ENCODE results near the gene SAXO1.

SAXO1 gene

GRCh38 chr9:18969128-18969527 is 63.9 kb downstream of the SAXO1 start:
- Histone ChIP-seq H3K4me1 (ENCODE audit: insufficient read depth, poor library complexity, severe bottlenecking) (no peaks in the 10 kb centered on the region), H3K27me3 (ENCODE audit: insufficient read depth, poor library complexity, severe bottlenecking) (no peaks in the 10 kb centered on the region), H3K27ac (ENCODE audit: poor library complexity, severe bottlenecking) (no peak overlapping the region), H3K4me3 (ENCODE audit: severe bottlenecking) (no peak overlapping the region), H3K36me3 (ENCODE audit: low read depth) (no peaks in the 10 kb centered on the region), H3K9me3 (ENCODE audit: severe bottlenecking) (no peaks in the 10 kb centered on the region)
- no peak for ATAC-seq (ENCODE audit: low read depth)
- TF ChIP-seq CTCF (IDR thresholded peaks at IDR 0.05; ENCODE audit: poor library complexity, severe bottlenecking) = no peak
- DNase-seq (ENCODE audit: low spot score) = no peak

- Histone ChIP-seq H3K9me3 (ENCODE audit: severe bottlenecking) (no peaks in the 10 kb centered on the region), H3K4me3 (ENCODE audit: severe bottlenecking) (no peak overlapping the region), H3K27ac (ENCODE audit: poor library complexity, severe bottlenecking) (no peak overlapping the region), H3K4me1 (ENCODE audit: insufficient read depth, poor library complexity, severe bottlenecking) (no peaks in the 10 kb centered on the region), H3K36me3 (ENCODE audit: low read depth) (no peaks in the 10 kb centered on the region), H3K27me3 (ENCODE audit: insufficient read depth, poor library complexity, severe bottlenecking) (no peaks in the 10 kb centered on the region)
- TF ChIP-seq CTCF (IDR thresholded peaks at IDR 0.05; ENCODE audit: poor library complexity, severe bottlenecking) = no peak
- DNase-seq (ENCODE audit: low spot score) = no peak
- no peak for ATAC-seq (ENCODE audit: low read depth)
Measured at GRCh38 chr9:18955626-18956025, 77.4 kb downstream of the SAXO1 start.

GRCh38 chr9:18951936-18952335 is 81.1 kb downstream of the SAXO1 start:
- DNase-seq (ENCODE audit: low spot score) (no peak), ATAC-seq (ENCODE audit: low read depth) (no peak)
- no peaks in the 10 kb centered on the region for H3K36me3 ChIP-seq (ENCODE audit: low read depth)
- H3K4me1 ChIP-seq (ENCODE audit: insufficient read depth, poor library complexity, severe bottlenecking) = no peaks in the 10 kb centered on the region
- H3K9me3 ChIP-seq (ENCODE audit: severe bottlenecking) = no peaks in the 10 kb centered on the region
- no peak overlapping the region for H3K4me3 ChIP-seq (ENCODE audit: severe bottlenecking)
- TF ChIP-seq CTCF (IDR thresholded peaks at IDR 0.05; ENCODE audit: poor library complexity, severe bottlenecking) = no peak
- no peak overlapping the region for H3K27ac ChIP-seq (ENCODE audit: poor library complexity, severe bottlenecking)
- no peaks in the 10 kb centered on the region for H3K27me3 ChIP-seq (ENCODE audit: insufficient read depth, poor library complexity, severe bottlenecking)

- ATAC-seq (ENCODE audit: low read depth) (no peak), DNase-seq (ENCODE audit: low spot score) (no peak)
- Histone ChIP-seq H3K4me1 (ENCODE audit: insufficient read depth, poor library complexity, severe bottlenecking) (no peaks in the 10 kb centered on the region), H3K27me3 (ENCODE audit: insufficient read depth, poor library complexity, severe bottlenecking) (no peaks in the 10 kb centered on the region), H3K9me3 (ENCODE audit: severe bottlenecking) (no peaks in the 10 kb centered on the region), H3K36me3 (ENCODE audit: low read depth) (no peaks in the 10 kb centered on the region), H3K27ac (ENCODE audit: poor library complexity, severe bottlenecking) (no peak overlapping the region), H3K4me3 (ENCODE audit: severe bottlenecking) (no peak overlapping the region)
- no peak for TF ChIP-seq CTCF (IDR thresholded peaks at IDR 0.05; ENCODE audit: poor library complexity, severe bottlenecking)
Measured at GRCh38 chr9:18947892-18948339, 85.1 kb downstream of the SAXO1 start.

- no peak for TF ChIP-seq CTCF (IDR thresholded peaks at IDR 0.05; ENCODE audit: poor library complexity, severe bottlenecking)
- DNase-seq (ENCODE audit: low spot score) (no peak), ATAC-seq (ENCODE audit: low read depth) (no peak)
- Histone ChIP-seq H3K27ac (ENCODE audit: poor library complexity, severe bottlenecking) (no peak overlapping the region), H3K36me3 (ENCODE audit: low read depth) (no peaks in the 10 kb centered on the region), H3K4me3 (ENCODE audit: severe bottlenecking) (no peak overlapping the region), H3K4me1 (ENCODE audit: insufficient read depth, poor library complexity, severe bottlenecking) (no peaks in the 10 kb centered on the region), H3K9me3 (ENCODE audit: severe bottlenecking) (no peaks in the 10 kb centered on the region), H3K27me3 (ENCODE audit: insufficient read depth, poor library complexity, severe bottlenecking) (no peaks in the 10 kb centered on the region)
Measured at GRCh38 chr9:18942801-18943200, 90.2 kb downstream of the SAXO1 start.

Data from RWPE2 (cell line).